ENCODE data around the gene KLK7. TPM values are rescaled to one million over a fixed set of nuclear protein-coding genes. Genes with fewer than 3 reads are reported as not detected.
A peak's percentile ranks its signal among the peaks of the same experiment; 100 is the strongest.

KLK7 gene
- total RNA-seq, 1 experiment from 2014 or later, result not detected

DNA sequence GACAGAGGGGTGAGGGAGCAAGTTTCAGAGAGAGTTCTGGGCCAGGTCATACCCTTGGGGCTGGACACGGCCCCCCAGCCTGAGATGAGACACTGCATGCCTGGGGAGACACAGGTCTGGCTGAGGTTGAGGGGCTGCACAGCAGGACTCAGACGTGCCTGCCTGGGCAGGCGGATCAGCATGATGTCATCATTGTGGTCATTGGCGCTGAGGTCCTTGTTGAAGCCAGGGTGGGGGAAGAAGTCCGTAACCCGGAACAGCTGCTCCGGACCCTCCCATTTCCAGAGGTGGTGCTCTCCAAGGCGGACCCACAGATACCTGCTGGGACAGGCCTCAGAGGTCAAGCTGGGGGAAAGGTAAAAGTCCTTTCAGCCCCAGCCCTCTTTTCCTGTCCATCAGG, 22.7 kb upstream of the KLK7 start:
- Histone ChIP-seq H4K20me1 (ENCODE audit: insufficient read depth, low read depth, low read length) (no peaks in the 10 kb centered on the region), H2AFZ (ENCODE audit: low read length) (no peak overlapping the region), H3K9ac (ENCODE audit: low read length) (no peak overlapping the region), H3K36me3 (ENCODE audit: insufficient read depth, low read length) (no peaks in the 10 kb centered on the region), H3K4me3 (ENCODE audit: low read length) (no peak overlapping the region), H3K27me3 (ENCODE audit: low read length) (no peaks in the 10 kb centered on the region), H3K79me2 (ENCODE audit: low read length) (no peaks in the 10 kb centered on the region), H3K27ac (ENCODE audit: low read length) (no peak overlapping the region), H3K4me1 (ENCODE audit: low read length) (no peaks in the 10 kb centered on the region), H3K9me3 (ENCODE audit: low read length) (no peaks in the 10 kb centered on the region), H3K4me2 (ENCODE audit: low read depth, low read length, poor library complexity, severe bottlenecking) (no peak overlapping the region), H3K9me2 (replicated peaks; ENCODE audit: insufficient read depth, low read length) (no peaks in the 10 kb centered on the region)
- DNase-seq, result no peak

DNA sequence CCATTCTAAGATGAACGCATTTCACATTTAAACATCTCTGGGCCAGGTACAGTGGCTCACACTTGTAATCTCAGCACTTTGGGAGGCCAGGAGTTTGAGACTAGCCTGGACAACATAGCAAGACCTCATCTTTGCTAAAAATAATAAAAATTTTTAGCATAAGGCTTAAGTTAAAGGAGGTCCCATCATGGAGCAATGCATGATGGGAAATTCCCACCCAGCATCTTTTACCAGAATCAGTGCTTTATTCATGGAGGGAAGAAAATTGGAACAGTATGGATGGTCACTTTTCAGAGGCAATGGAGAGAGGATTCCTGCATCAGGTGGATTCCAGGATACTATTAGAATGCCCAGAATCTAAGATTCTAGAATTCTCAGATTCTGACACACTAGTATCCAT, 21.5 kb upstream of the KLK7 start:
- Histone ChIP-seq H3K4me1 (ENCODE audit: low read length) (no peaks in the 10 kb centered on the region), H2AFZ (ENCODE audit: low read length) (no peak overlapping the region), H3K36me3 (ENCODE audit: insufficient read depth, low read length) (no peaks in the 10 kb centered on the region), H3K9ac (ENCODE audit: low read length) (no peak overlapping the region), H3K4me2 (ENCODE audit: low read depth, low read length, poor library complexity, severe bottlenecking) (no peak overlapping the region), H4K20me1 (ENCODE audit: insufficient read depth, low read depth, low read length) (no peaks in the 10 kb centered on the region), H3K9me3 (ENCODE audit: low read length) (no peaks in the 10 kb centered on the region), H3K27ac (ENCODE audit: low read length) (no peak overlapping the region), H3K4me3 (ENCODE audit: low read length) (no peak overlapping the region), H3K79me2 (ENCODE audit: low read length) (no peaks in the 10 kb centered on the region), H3K27me3 (ENCODE audit: low read length) (no peaks in the 10 kb centered on the region), H3K9me2 (replicated peaks; ENCODE audit: insufficient read depth, low read length) (no peaks in the 10 kb centered on the region)
- DNase-seq, result no peak

DNA sequence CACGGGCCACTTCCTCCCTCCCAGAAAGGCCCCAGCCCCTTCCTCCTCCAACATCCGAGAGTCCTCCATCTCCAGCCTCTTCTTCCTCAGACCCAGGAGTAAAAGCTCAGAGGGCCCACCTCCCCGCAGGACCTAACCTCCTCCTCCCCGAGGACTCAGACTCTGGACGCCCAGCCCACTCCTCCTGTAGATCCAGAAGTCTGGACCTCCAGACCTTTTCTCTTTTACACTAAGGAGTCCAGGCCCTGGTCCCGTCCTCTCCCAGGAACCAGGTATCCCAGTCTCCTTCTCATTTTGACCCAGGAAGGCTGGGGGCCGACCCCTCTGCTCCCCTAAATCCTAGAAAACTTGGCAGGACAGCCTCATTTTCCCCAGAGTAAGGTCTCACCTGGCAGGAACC, 19.6 kb upstream of the KLK7 start:
- Histone ChIP-seq H3K4me2 (ENCODE audit: low read depth, low read length, poor library complexity, severe bottlenecking) (no peak overlapping the region), H3K9me3 (ENCODE audit: low read length) (no peaks in the 10 kb centered on the region), H3K36me3 (ENCODE audit: insufficient read depth, low read length) (no peaks in the 10 kb centered on the region), H3K27ac (ENCODE audit: low read length) (no peak overlapping the region), H4K20me1 (ENCODE audit: insufficient read depth, low read depth, low read length) (no peaks in the 10 kb centered on the region), H3K9me2 (replicated peaks; ENCODE audit: insufficient read depth, low read length) (no peaks in the 10 kb centered on the region), H2AFZ (ENCODE audit: low read length) (no peak overlapping the region), H3K27me3 (ENCODE audit: low read length) (no peaks in the 10 kb centered on the region), H3K4me1 (ENCODE audit: low read length) (no peaks in the 10 kb centered on the region), H3K9ac (ENCODE audit: low read length) (no peak overlapping the region), H3K79me2 (ENCODE audit: low read length) (no peaks in the 10 kb centered on the region), H3K4me3 (ENCODE audit: low read length) (no peak overlapping the region)
- DNase-seq, result no peak

DNA sequence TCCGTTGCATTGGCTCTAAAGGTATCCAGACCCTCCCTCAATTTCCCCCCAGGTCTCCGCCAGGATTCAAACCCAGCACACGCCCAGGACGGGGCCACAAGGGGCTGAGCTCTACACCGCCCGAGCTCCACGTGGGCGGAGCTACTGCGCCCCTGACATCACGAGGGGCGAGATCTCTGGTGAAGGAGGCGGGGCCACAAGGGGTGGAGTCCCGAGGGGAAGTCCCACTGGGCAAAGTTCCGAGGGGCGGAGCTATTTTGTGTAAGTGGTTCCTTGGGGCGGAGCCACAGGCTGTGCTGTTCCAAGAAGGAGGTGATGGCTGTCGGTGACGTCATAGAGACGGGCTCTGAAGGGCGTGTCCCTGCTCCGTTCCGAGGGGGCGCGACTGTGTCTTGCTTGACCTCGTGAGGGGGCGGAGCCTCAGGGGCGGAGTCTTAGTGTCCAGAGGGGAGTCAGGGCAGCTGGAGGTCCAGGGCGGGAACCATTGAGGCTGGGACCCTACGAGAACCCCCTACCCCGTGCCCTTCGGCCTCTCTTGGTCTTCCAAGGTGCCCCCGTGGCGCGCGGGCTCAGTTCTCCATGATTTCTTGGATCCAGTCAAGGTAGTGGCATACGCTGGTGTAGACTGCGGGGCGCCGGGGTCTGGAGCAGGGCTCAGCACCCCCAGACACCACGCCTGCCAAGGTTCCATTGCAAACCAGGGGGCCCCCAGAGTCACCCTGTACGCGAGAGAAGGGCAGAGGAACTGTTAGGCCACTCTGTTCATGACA, 19.0 kb upstream of the KLK7 start:
- Histone ChIP-seq H3K27ac (ENCODE audit: low read length) (no peak overlapping the region), H3K4me1 (ENCODE audit: low read length) (no peaks in the 10 kb centered on the region), H3K27me3 (ENCODE audit: low read length) (no peaks in the 10 kb centered on the region), H3K9ac (ENCODE audit: low read length) (no peak overlapping the region), H2AFZ (ENCODE audit: low read length) (no peak overlapping the region), H3K4me2 (ENCODE audit: low read depth, low read length, poor library complexity, severe bottlenecking) (no peak overlapping the region), H3K4me3 (ENCODE audit: low read length) (no peak overlapping the region), H4K20me1 (ENCODE audit: insufficient read depth, low read depth, low read length) (no peaks in the 10 kb centered on the region), H3K36me3 (ENCODE audit: insufficient read depth, low read length) (no peaks in the 10 kb centered on the region), H3K9me3 (ENCODE audit: low read length) (no peaks in the 10 kb centered on the region), H3K79me2 (ENCODE audit: low read length) (no peaks in the 10 kb centered on the region), H3K9me2 (replicated peaks; ENCODE audit: insufficient read depth, low read length) (no peaks in the 10 kb centered on the region)
- DNase-seq, result peak; percentile 76

DNA sequence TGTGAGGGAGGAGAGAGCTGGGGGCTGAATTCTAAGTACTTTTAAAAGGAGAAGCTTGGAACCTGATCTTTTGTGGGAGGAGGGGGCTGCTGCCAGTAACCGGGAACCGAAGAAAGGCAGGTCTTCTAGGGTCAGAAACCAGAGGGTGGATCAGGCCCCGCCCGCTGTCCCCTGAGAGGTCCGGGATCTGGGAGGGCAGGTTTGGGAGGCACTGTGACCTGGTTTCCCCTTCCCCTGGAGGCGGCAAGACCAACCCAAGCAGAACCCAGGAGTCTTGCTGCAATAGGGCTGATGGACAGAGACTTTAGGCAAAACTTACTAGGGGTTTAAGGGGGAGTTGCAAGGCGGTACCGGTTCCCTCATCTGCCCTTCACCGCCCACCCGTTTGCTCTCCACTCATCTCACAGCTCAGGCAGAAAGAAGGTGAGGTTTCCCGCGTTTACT, 18.4 kb upstream of the KLK7 start:
- H3K4me1 ChIP-seq (ENCODE audit: low read length), result no peaks in the 10 kb centered on the region
- no peaks in the 10 kb centered on the region for H3K27me3 ChIP-seq (ENCODE audit: low read length)
- no peak overlapping the region for H3K4me3 ChIP-seq (ENCODE audit: low read length)
- no peak for DNase-seq
- no peaks in the 10 kb centered on the region for H3K9me3 ChIP-seq (ENCODE audit: low read length)
- H3K4me2 ChIP-seq (ENCODE audit: low read depth, low read length, poor library complexity, severe bottlenecking), result no peak overlapping the region
- H3K79me2 ChIP-seq (ENCODE audit: low read length), result no peaks in the 10 kb centered on the region
- H3K36me3 ChIP-seq (ENCODE audit: insufficient read depth, low read length), result no peaks in the 10 kb centered on the region
- no peak overlapping the region for H3K9ac ChIP-seq (ENCODE audit: low read length)
- no peaks in the 10 kb centered on the region for H3K9me2 ChIP-seq (replicated peaks; ENCODE audit: insufficient read depth, low read length)
- no peaks in the 10 kb centered on the region for H4K20me1 ChIP-seq (ENCODE audit: insufficient read depth, low read depth, low read length)
- no peak overlapping the region for H3K27ac ChIP-seq (ENCODE audit: low read length)
- H2AFZ ChIP-seq (ENCODE audit: low read length), result no peak overlapping the region

DNA sequence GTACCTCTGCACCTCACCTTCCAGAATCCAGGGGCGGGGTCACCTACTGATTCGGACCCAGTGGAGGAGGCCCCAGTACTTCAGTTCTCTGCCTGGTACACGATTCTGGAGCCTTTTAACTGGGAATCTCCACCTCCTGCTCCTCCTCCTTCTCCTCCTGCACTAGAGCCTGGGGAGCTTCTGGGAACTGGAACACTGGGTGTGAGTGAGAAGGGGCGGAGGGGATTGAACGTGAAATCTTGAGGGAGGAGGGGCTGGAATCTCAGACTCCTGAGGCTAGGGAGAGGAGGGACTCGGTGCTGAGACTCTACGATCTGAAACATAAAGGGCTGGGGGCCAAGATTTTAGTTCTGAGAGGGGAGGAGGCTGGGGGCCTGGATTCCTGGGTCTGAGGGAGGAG, 17.8 kb upstream of the KLK7 start, which contains the start of gene KLK8:
TSS of gene KLK8 (minus strand) at position 90 of the 400 bp plus-strand sequence. CDS start 437 bp downstream, outside the sequence.
- H3K4me2 ChIP-seq (ENCODE audit: low read depth, low read length, poor library complexity, severe bottlenecking), result no peak within 1 kb of the TSS
- H3K9ac ChIP-seq (ENCODE audit: low read length), result no peak within 1 kb of the TSS
- no peaks in the 10 kb centered on the region for H3K79me2 ChIP-seq (ENCODE audit: low read length)

DNA sequence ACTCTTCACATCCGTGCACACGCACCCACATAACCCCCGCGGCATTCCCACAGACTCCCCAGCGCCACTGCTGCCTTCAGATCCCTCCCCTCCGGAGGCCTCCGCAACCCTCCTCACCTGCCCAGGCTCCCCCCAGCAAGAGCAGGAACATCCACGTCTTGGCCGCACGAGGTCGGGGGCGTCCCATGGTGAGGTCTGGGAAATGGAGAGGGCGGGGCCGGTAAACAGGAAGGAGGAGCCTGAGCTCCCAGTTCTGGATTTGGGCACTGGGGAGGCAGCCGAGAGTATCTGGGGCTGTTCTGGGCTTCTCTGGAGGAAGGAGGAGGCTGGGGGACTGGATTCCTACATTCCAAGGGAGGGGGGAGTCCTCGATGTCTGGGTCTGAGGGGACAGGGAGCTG, 17.3 kb upstream of the KLK7 start:
- H3K27ac ChIP-seq (ENCODE audit: low read length), result no peak overlapping the region
- no peak overlapping the region for H3K9ac ChIP-seq (ENCODE audit: low read length)
- no peak for DNase-seq
- no peak overlapping the region for H3K4me2 ChIP-seq (ENCODE audit: low read depth, low read length, poor library complexity, severe bottlenecking)
- no peak overlapping the region for H3K4me3 ChIP-seq (ENCODE audit: low read length)
- no peak overlapping the region for H2AFZ ChIP-seq (ENCODE audit: low read length)
- no peaks in the 10 kb centered on the region for H3K9me2 ChIP-seq (replicated peaks; ENCODE audit: insufficient read depth, low read length)
- H3K79me2 ChIP-seq (ENCODE audit: low read length), result no peaks in the 10 kb centered on the region
- H3K27me3 ChIP-seq (ENCODE audit: low read length), result no peaks in the 10 kb centered on the region
- no peaks in the 10 kb centered on the region for H4K20me1 ChIP-seq (ENCODE audit: insufficient read depth, low read depth, low read length)
- no peaks in the 10 kb centered on the region for H3K36me3 ChIP-seq (ENCODE audit: insufficient read depth, low read length)
- no peaks in the 10 kb centered on the region for H3K4me1 ChIP-seq (ENCODE audit: low read length)
- H3K9me3 ChIP-seq (ENCODE audit: low read length), result no peaks in the 10 kb centered on the region

More for the DNA sequence above, 17.8 kb upstream of the KLK7 start, which contains the start of gene KLK8:
- H3K4me3 ChIP-seq (ENCODE audit: low read length), result no peak within 1 kb of the TSS
- DNase-seq, result no peak
- no peak within 1 kb of the TSS for H2AFZ ChIP-seq (ENCODE audit: low read length)
- no peaks in the 10 kb centered on the region for H3K9me2 ChIP-seq (replicated peaks; ENCODE audit: insufficient read depth, low read length)
- H3K4me1 ChIP-seq (ENCODE audit: low read length), result no peaks in the 10 kb centered on the region
- no peak within 1 kb of the TSS for H3K27ac ChIP-seq (ENCODE audit: low read length)
- H3K36me3 ChIP-seq (ENCODE audit: insufficient read depth, low read length), result no peaks in the 10 kb centered on the region
- H3K27me3 ChIP-seq (ENCODE audit: low read length), result no peaks in the 10 kb centered on the region
- H3K9me3 ChIP-seq (ENCODE audit: low read length), result no peaks in the 10 kb centered on the region
- no peaks in the 10 kb centered on the region for H4K20me1 ChIP-seq (ENCODE audit: insufficient read depth, low read depth, low read length)

DNA sequence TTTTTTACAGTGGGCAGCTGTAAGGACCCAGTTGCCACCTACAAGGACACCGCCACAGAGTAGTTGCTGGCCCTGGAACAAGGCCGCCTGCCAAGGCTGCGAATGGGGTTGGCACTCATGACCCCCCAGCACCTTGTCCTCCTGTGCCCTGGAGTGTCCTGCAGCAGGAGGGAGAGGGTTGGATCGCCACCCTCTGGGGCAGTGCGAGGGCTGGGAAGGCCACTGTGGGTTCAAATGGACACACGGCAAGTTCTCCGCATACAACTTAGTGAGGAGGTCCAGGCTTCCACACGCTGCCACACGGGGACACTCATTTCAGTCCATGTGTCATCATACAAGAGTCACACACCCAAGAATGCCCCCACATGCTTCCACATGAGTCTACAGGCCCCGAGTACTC, 16.7 kb upstream of the KLK7 start:
- H3K4me3 ChIP-seq (ENCODE audit: low read length), result no peak overlapping the region
- H3K9me2 ChIP-seq (replicated peaks; ENCODE audit: insufficient read depth, low read length), result no peaks in the 10 kb centered on the region
- H3K36me3 ChIP-seq (ENCODE audit: insufficient read depth, low read length), result no peaks in the 10 kb centered on the region
- no peaks in the 10 kb centered on the region for H3K9me3 ChIP-seq (ENCODE audit: low read length)
- no peak for DNase-seq
- H3K4me1 ChIP-seq (ENCODE audit: low read length), result no peaks in the 10 kb centered on the region
- H3K9ac ChIP-seq (ENCODE audit: low read length), result no peak overlapping the region
- H2AFZ ChIP-seq (ENCODE audit: low read length), result no peak overlapping the region
- no peak overlapping the region for H3K4me2 ChIP-seq (ENCODE audit: low read depth, low read length, poor library complexity, severe bottlenecking)
- no peaks in the 10 kb centered on the region for H3K27me3 ChIP-seq (ENCODE audit: low read length)
- no peaks in the 10 kb centered on the region for H3K79me2 ChIP-seq (ENCODE audit: low read length)
- H3K27ac ChIP-seq (ENCODE audit: low read length), result no peak overlapping the region
- H4K20me1 ChIP-seq (ENCODE audit: insufficient read depth, low read depth, low read length), result no peaks in the 10 kb centered on the region

Measured in Karpas-422 (cell line).